Stimulated activated CD4-positive, alpha-beta T cell treated with anti-CD3 and anti-CD28 coated beads, Interleukin-1b, Interleukin-23, amount 100 ng/mL, for 24 hours (primary cell): ENCODE results near the gene FLYWCH2.
"Not testable (repeated sequence)": the region's sequence is repeated elsewhere in the genome, so short reads cannot be mapped to it uniquely, and the experiment has no call there.

Experiments
- DNase-seq, 4 experiments: peaks; one replicate each; pipeline ENCODE4 v3.0.0-alpha.2; 2020; ENCODE audit warnings: low read depth in 4 of 4, low spot score in 1 of 4

FLYWCH2 gene

GRCh38 chr16:2937170-2937569, 54.2 kb downstream of the FLYWCH2 start:
- DNase-seq, result no peak

- no peak for DNase-seq
Observed at GRCh38 chr16:2938206-2938605, 55.2 kb downstream of the FLYWCH2 start.

- DNase-seq, result no peak
Observed at GRCh38 chr16:2939968-2940367, 57.0 kb downstream of the FLYWCH2 start.

GRCh38 chr16:2942045-2942444, 59.0 kb downstream of the FLYWCH2 start:
- DNase-seq, result no peak

- not testable (repeated sequence) for DNase-seq
Observed at GRCh38 chr16:2943716-2944115, 60.7 kb downstream of the FLYWCH2 start.

- no peak for DNase-seq
Observed at GRCh38 chr16:2946649-2947048, 63.6 kb downstream of the FLYWCH2 start.
